ENCODE data around the gene TMC6.
"Not testable (repeated sequence)": the region's sequence is repeated elsewhere in the genome, so short reads cannot be mapped to it uniquely, and the experiment has no call there.

GRCh38 chr17:78139861-78140168 lies 11.3 kb upstream of the TMC6 start:
- TF ChIP-seq CTCF (IDR thresholded peaks at IDR 0.05 in 4 of 5, conservative IDR thresholded peaks at IDR 0.05 in 1 of 5); POLR2A (IDR thresholded peaks at IDR 0.05): not testable (repeated sequence)
